GM23338 (cell line): ENCODE results near the gene SUPT3H. TPM values are rescaled to one million over a fixed set of nuclear protein-coding genes. Genes with fewer than 3 reads are reported as not detected.

ENCODE experiments used
- ATAC-seq: fragments of 200-7000 bp; cut with Tn5 transposase; 3 replicates; pipeline ENCODE4 v1.9.1; 2020
- DNase-seq: peaks from one replicate; pipeline ENCODE4 v3.0.0-alpha.2; 2015; ENCODE audit warnings: low spot score
- H2AFZ ChIP-seq: fragments of 200-600 bp; sonication (generic); 2 replicates; pipeline ENCODE4 v1.8.0; 2016; ENCODE audit warnings: antibody characterized with exemption, mild to moderate bottlenecking, moderate library complexity
- H3F3A ChIP-seq: fragments of 200-600 bp; sonication (generic); replicated peaks from 2 replicates; pipeline ENCODE4 v1.8.0; 2017; ENCODE audit warnings: antibody characterized with exemption, mixed run types, low read depth
- H3K27ac ChIP-seq: fragments of 200-600 bp; sonication (generic); 2 replicates; pipeline ENCODE4 v1.6.1; 2016; ENCODE audit warnings: low read depth
- H3K27me3 ChIP-seq: fragments of 200-600 bp; sonication (generic); 2 replicates; pipeline ENCODE4 v1.8.0; 2016; ENCODE audit warnings: mild to moderate bottlenecking, mixed run types, moderate library complexity; ENCODE audit not compliant: insufficient read depth
- H3K36me3 ChIP-seq: fragments of 200-600 bp; sonication (generic); 2 replicates; pipeline ENCODE4 v1.8.0; 2016; ENCODE audit warnings: mild to moderate bottlenecking; ENCODE audit not compliant: insufficient read depth
- H3K4me1 ChIP-seq: fragments of 200-600 bp; sonication (generic); 2 replicates; pipeline ENCODE4 v1.8.0; 2016; ENCODE audit warnings: mild to moderate bottlenecking, moderate library complexity; ENCODE audit not compliant: insufficient read depth
- H3K4me2 ChIP-seq: fragments of 200-600 bp; sonication (generic); 2 replicates; pipeline ENCODE4 v1.7.1; 2017; ENCODE audit warnings: mixed run types
- H3K4me3 ChIP-seq: fragments of 200-600 bp; sonication (generic); 2 replicates; pipeline ENCODE4 v1.6.1; 2016; ENCODE audit warnings: mixed run types
- H3K79me2 ChIP-seq: fragments of 200-600 bp; sonication (generic); replicated peaks from 2 replicates; pipeline ENCODE4 v1.8.0; 2017; ENCODE audit warnings: mild to moderate bottlenecking; ENCODE audit not compliant: insufficient read depth
- H3K9me2 ChIP-seq: fragments of 200-600 bp; sonication (generic); 2 replicates; pipeline ENCODE4 v1.8.0; 2017; ENCODE audit not compliant: insufficient read depth
- H4K20me1 ChIP-seq: fragments of 200-600 bp; sonication (generic); replicated peaks from 2 replicates; pipeline ENCODE4 v1.8.0; 2017; ENCODE audit warnings: mild to moderate bottlenecking; ENCODE audit not compliant: insufficient read depth
- H3K27ac Mint-ChIP-seq: 2 replicates; pipeline ENCODE4 v1.8.0; 2020; ENCODE audit warnings: inconsistent platforms, mild to moderate bottlenecking, moderate library complexity, mixed read lengths
- H3K27me3 Mint-ChIP-seq: 3 replicates; pipeline ENCODE4 v1.8.0; 2022; ENCODE audit warnings: low read depth, mild to moderate bottlenecking, moderate library complexity, mixed read lengths, inconsistent platforms; ENCODE audit not compliant: insufficient read depth, poor library complexity
- H3K36me3 Mint-ChIP-seq: 3 replicates; pipeline ENCODE4 v1.8.0; 2021; ENCODE audit warnings: low read depth, mild to moderate bottlenecking, inconsistent platforms, moderate library complexity, mixed read lengths
- H3K4me1 Mint-ChIP-seq: 3 replicates; pipeline ENCODE4 v1.8.0; 2020; ENCODE audit warnings: mild to moderate bottlenecking, inconsistent platforms, mixed read lengths
- H3K4me3 Mint-ChIP-seq: 3 replicates; pipeline ENCODE4 v1.8.0; 2021; ENCODE audit warnings: moderate library complexity, mild to moderate bottlenecking, inconsistent platforms, mixed read lengths
- H3K9me3 Mint-ChIP-seq: 3 replicates; pipeline ENCODE4 v1.8.0; 2020; ENCODE audit warnings: moderate library complexity, mild to moderate bottlenecking, inconsistent platforms, mixed read lengths
- CREB1 ChIP-seq: fragments of 250-450 bp; sonication (Bioruptor Pico); IDR thresholded peaks from 2 replicates; pipeline ENCODE4 v1.5.0; 2020; ENCODE audit warnings: low read depth, mild to moderate bottlenecking, moderate library complexity
- EZH2 ChIP-seq: fragments of 200-600 bp; sonication (generic); IDR thresholded peaks from one replicate; pipeline ENCODE4 v1.8.0; 2017; ENCODE audit warnings: antibody characterized with exemption, mild to moderate bottlenecking, low read depth; ENCODE audit not compliant: unreplicated experiment
- EZH2phosphoT487 ChIP-seq: fragments of 200-600 bp; sonication (generic); IDR thresholded peaks from one replicate; pipeline ENCODE4 v1.8.1; 2018; ENCODE audit warnings: antibody characterized with exemption; ENCODE audit not compliant: unreplicated experiment
- JUNB ChIP-seq: IDR thresholded peaks from one replicate; pipeline ENCODE4 v1.6.1; 2016; ENCODE audit warnings: antibody characterized with exemption; ENCODE audit not compliant: unreplicated experiment
- POLR2AphosphoS5 ChIP-seq: IDR thresholded peaks from 2 replicates; pipeline ENCODE4 v1.6.1; 2016; ENCODE audit warnings: antibody characterized with exemption, low read depth
- STAT1 ChIP-seq: IDR thresholded peaks from one replicate; pipeline ENCODE4 v1.6.1; 2016; ENCODE audit warnings: antibody characterized with exemption; ENCODE audit not compliant: unreplicated experiment
- ZNF114 ChIP-seq: fragments of 250-450 bp; sonication (Bioruptor Pico); IDR thresholded peaks from 2 replicates; pipeline ENCODE4 v1.5.0; 2020; ENCODE audit warnings: mild to moderate bottlenecking, moderate library complexity
- ZNF331 ChIP-seq: fragments of 250-450 bp; sonication (Bioruptor Pico); IDR thresholded peaks from 2 replicates; pipeline ENCODE4 v1.5.0; 2020; ENCODE audit warnings: low read depth, mild to moderate bottlenecking, moderate library complexity
- polyA plus RNA-seq: library from polyadenylated mRNA; unstranded; fragments of >200 nt; fragmentation: Nextera tagmentation; extraction: Ambion mirVana; gene quantifications from 2 replicates; pipeline ENCODE4 v1.2.1, GENCODE V29; 2016
- total RNA-seq: library from RNA; depleted of rRNA; stranded (reverse); fragments of >200 nt; shearing (Covaris generic); gene quantifications from 2 replicates; pipeline ENCODE4 v1.2.3, GENCODE V29; 2014
- TF ChIP-seq, protein P1 (sequence below): fragments of 250-450 bp; sonication (Bioruptor Pico); IDR thresholded peaks from 2 replicates; pipeline ENCODE4 v1.5.0; 2020; ENCODE audit warnings: mild to moderate bottlenecking, moderate library complexity
- TF ChIP-seq, protein P2 (sequence below): IDR thresholded peaks from 2 replicates; pipeline ENCODE4 v1.6.1; 2016; ENCODE audit warnings: antibody characterized with exemption
- TF ChIP-seq, protein P3 (sequence below), 2 experiments: fragments of 200-600 bp in 1 of 2; sonication (generic) in 1 of 2; conservative IDR thresholded peaks; 2 replicates each; pipeline versions ENCODE4 v1.5.1 to v1.6.1; 2016 to 2017; ENCODE audit warnings: antibody characterized with exemption in 2 of 2, low read depth in 2 of 2, mild to moderate bottlenecking in 2 of 2, moderate library complexity in 1 of 2
- TF ChIP-seq, protein P4 (sequence below): IDR thresholded peaks from one replicate; pipeline ENCODE4 v1.6.1; 2018; ENCODE audit warnings: antibody characterized with exemption; ENCODE audit not compliant: unreplicated experiment

The SUPT3H gene
- total and polyA plus RNA-seq, 2 experiments from 2014 or later, result 11.4 to 30.1 TPM

DNA sequence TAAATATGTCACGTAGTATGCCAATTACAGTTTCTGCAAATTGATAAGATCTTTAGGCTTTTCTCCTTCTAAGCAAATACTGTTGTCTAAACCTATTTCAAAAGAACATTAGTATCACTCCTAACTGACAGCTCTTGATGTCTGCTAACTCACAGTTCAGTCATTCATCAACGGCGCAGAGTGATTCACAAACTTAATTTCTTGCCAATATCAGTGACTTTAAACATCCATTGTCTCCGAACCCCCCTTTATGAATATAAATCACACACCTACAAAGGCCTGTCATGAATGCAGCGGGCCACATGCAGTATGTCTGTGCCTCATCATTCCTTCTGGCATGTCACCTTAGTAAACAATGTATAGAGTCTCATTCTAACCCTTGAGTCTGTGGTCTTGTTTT, 569.6 kb downstream of the SUPT3H start (continued):
- TF ChIP-seq, protein P1, sequence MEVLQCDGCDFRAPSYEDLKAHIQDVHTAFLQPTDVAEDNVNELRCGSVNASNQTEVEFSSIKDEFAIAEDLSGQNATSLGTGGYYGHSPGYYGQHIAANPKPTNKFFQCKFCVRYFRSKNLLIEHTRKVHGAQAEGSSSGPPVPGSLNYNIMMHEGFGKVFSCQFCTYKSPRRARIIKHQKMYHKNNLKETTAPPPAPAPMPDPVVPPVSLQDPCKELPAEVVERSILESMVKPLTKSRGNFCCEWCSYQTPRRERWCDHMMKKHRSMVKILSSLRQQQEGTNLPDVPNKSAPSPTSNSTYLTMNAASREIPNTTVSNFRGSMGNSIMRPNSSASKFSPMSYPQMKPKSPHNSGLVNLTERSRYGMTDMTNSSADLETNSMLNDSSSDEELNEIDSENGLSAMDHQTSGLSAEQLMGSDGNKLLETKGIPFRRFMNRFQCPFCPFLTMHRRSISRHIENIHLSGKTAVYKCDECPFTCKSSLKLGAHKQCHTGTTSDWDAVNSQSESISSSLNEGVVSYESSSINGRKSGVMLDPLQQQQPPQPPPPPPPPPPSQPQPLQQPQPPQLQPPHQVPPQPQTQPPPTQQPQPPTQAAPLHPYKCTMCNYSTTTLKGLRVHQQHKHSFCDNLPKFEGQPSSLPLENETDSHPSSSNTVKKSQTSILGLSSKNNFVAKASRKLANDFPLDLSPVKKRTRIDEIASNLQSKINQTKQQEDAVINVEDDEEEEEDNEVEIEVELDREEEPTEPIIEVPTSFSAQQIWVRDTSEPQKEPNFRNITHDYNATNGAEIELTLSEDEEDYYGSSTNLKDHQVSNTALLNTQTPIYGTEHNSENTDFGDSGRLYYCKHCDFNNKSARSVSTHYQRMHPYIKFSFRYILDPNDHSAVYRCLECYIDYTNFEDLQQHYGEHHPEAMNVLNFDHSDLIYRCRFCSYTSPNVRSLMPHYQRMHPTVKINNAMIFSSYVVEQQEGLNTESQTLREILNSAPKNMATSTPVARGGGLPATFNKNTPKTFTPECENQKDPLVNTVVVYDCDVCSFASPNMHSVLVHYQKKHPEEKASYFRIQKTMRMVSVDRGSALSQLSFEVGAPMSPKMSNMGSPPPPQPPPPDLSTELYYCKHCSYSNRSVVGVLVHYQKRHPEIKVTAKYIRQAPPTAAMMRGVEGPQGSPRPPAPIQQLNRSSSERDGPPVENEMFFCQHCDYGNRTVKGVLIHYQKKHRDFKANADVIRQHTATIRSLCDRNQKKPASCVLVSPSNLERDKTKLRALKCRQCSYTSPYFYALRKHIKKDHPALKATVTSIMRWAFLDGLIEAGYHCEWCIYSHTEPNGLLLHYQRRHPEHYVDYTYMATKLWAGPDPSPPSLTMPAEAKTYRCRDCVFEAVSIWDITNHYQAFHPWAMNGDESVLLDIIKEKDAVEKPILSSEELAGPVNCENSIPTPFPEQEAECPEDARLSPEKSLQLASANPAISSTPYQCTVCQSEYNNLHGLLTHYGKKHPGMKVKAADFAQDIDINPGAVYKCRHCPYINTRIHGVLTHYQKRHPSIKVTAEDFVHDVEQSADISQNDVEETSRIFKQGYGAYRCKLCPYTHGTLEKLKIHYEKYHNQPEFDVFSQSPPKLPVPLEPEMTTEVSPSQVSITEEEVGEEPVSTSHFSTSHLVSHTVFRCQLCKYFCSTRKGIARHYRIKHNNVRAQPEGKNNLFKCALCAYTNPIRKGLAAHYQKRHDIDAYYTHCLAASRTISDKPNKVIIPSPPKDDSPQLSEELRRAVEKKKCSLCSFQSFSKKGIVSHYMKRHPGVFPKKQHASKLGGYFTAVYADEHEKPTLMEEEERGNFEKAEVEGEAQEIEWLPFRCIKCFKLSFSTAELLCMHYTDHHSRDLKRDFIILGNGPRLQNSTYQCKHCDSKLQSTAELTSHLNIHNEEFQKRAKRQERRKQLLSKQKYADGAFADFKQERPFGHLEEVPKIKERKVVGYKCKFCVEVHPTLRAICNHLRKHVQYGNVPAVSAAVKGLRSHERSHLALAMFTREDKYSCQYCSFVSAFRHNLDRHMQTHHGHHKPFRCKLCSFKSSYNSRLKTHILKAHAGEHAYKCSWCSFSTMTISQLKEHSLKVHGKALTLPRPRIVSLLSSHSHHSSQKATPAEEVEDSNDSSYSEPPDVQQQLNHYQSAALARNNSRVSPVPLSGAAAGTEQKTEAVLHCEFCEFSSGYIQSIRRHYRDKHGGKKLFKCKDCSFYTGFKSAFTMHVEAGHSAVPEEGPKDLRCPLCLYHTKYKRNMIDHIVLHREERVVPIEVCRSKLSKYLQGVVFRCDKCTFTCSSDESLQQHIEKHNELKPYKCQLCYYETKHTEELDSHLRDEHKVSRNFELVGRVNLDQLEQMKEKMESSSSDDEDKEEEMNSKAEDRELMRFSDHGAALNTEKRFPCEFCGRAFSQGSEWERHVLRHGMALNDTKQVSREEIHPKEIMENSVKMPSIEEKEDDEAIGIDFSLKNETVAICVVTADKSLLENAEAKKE (CRISPR knock-in tag), result no peak
- no peak for TF ChIP-seq JUNB
- no peak for TF ChIP-seq EZH2
- no peak for TF ChIP-seq ZNF331 (CRISPR knock-in tag)

DNA sequence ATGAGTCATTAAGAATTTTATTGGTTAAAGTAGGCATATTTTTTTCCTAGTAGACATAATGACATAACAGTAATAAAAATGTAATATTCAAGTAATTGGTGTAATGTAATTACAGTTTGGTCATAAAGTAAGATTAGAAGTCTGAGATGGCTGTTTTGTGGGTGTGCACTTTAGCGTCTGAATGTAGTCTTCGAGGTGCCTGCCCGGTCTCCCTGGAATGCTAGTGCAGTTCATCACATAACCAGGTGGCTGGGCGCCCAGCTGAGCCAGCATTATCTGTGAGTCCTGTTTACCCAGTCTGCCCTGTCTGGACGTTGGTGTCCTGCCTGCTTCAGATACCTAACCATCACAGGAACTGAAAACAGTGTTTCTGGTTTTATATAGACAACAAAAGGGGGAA, 571.1 kb downstream of the SUPT3H start:
- Histone ChIP-seq H3K36me3 (no peaks in the 10 kb centered on the region), H3K4me3 (no peak overlapping the region), H3K4me1 (peaks cover 8% of the 10 kb centered on the region), H4K20me1 (no peaks in the 10 kb centered on the region), H2AFZ (no peak overlapping the region), H3K79me2 (no peaks in the 10 kb centered on the region), H3F3A (no peaks in the 10 kb centered on the region), H3K27ac (no peak overlapping the region), H3K4me2 (no peak overlapping the region), H3K27me3 (no peaks in the 10 kb centered on the region), H3K9me2 (peaks cover 3% of the 10 kb centered on the region)
- no peaks in the 10 kb centered on the region for H3K36me3 Mint-ChIP-seq
- no peak overlapping the region for H3K4me3 Mint-ChIP-seq
- no peaks in the 10 kb centered on the region for H3K9me3 Mint-ChIP-seq
- DNase-seq (no peak), ATAC-seq (no peak)
- peaks cover 12% of the 10 kb centered on the region for H3K4me1 Mint-ChIP-seq
- no peak overlapping the region for H3K27ac Mint-ChIP-seq
- H3K27me3 Mint-ChIP-seq, result no peaks in the 10 kb centered on the region
- TF ChIP-seq EZH2phosphoT487, result no peak
- TF ChIP-seq, protein P2, sequence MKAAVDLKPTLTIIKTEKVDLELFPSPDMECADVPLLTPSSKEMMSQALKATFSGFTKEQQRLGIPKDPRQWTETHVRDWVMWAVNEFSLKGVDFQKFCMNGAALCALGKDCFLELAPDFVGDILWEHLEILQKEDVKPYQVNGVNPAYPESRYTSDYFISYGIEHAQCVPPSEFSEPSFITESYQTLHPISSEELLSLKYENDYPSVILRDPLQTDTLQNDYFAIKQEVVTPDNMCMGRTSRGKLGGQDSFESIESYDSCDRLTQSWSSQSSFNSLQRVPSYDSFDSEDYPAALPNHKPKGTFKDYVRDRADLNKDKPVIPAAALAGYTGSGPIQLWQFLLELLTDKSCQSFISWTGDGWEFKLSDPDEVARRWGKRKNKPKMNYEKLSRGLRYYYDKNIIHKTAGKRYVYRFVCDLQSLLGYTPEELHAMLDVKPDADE, result no peak
- no peak for TF ChIP-seq STAT1
- TF ChIP-seq JUNB, result no peak
- TF ChIP-seq CREB1 (CRISPR knock-in tag), result no peak
- no peak for TF ChIP-seq POLR2AphosphoS5
- TF ChIP-seq, protein P3, sequence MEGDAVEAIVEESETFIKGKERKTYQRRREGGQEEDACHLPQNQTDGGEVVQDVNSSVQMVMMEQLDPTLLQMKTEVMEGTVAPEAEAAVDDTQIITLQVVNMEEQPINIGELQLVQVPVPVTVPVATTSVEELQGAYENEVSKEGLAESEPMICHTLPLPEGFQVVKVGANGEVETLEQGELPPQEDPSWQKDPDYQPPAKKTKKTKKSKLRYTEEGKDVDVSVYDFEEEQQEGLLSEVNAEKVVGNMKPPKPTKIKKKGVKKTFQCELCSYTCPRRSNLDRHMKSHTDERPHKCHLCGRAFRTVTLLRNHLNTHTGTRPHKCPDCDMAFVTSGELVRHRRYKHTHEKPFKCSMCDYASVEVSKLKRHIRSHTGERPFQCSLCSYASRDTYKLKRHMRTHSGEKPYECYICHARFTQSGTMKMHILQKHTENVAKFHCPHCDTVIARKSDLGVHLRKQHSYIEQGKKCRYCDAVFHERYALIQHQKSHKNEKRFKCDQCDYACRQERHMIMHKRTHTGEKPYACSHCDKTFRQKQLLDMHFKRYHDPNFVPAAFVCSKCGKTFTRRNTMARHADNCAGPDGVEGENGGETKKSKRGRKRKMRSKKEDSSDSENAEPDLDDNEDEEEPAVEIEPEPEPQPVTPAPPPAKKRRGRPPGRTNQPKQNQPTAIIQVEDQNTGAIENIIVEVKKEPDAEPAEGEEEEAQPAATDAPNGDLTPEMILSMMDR (conservative IDR thresholded peaks at IDR 0.05; ENCODE audit: low read depth in 2 of 2), result no peak
- TF ChIP-seq ZNF114 (CRISPR knock-in tag), result no peak
- TF ChIP-seq, protein P4, sequence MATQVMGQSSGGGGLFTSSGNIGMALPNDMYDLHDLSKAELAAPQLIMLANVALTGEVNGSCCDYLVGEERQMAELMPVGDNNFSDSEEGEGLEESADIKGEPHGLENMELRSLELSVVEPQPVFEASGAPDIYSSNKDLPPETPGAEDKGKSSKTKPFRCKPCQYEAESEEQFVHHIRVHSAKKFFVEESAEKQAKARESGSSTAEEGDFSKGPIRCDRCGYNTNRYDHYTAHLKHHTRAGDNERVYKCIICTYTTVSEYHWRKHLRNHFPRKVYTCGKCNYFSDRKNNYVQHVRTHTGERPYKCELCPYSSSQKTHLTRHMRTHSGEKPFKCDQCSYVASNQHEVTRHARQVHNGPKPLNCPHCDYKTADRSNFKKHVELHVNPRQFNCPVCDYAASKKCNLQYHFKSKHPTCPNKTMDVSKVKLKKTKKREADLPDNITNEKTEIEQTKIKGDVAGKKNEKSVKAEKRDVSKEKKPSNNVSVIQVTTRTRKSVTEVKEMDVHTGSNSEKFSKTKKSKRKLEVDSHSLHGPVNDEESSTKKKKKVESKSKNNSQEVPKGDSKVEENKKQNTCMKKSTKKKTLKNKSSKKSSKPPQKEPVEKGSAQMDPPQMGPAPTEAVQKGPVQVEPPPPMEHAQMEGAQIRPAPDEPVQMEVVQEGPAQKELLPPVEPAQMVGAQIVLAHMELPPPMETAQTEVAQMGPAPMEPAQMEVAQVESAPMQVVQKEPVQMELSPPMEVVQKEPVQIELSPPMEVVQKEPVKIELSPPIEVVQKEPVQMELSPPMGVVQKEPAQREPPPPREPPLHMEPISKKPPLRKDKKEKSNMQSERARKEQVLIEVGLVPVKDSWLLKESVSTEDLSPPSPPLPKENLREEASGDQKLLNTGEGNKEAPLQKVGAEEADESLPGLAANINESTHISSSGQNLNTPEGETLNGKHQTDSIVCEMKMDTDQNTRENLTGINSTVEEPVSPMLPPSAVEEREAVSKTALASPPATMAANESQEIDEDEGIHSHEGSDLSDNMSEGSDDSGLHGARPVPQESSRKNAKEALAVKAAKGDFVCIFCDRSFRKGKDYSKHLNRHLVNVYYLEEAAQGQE, result no peak
- no peak for TF ChIP-seq EZH2
